GM23248 (cell line): Measurements from ENCODE around the gene RBM19.

ENCODE experiments used
- EZH2 ChIP-seq: fragments of 200-600 bp; sonication (generic); IDR thresholded peaks from 2 replicates; pipeline ENCODE4 v1.6.1; 2018; ENCODE audit warnings: antibody characterized with exemption, mild to moderate bottlenecking; ENCODE audit not compliant: insufficient read depth, poor library complexity, severe bottlenecking
- EZH2phosphoT487 ChIP-seq: fragments of 200-600 bp; sonication (generic); IDR thresholded peaks from 2 replicates; pipeline ENCODE4 v1.6.1; 2018; ENCODE audit warnings: antibody characterized with exemption, moderate library complexity, mild to moderate bottlenecking, low read depth; ENCODE audit not compliant: insufficient read depth

GRCh38 chr12:113857371-113857770 lies 108.8 kb downstream of the RBM19 start:
- no peak for TF ChIP-seq EZH2
- no peak for TF ChIP-seq EZH2phosphoT487
